ENCODE measurements around the gene MRPL38. TPM values are rescaled to one million over a fixed set of nuclear protein-coding genes. Genes with fewer than 3 reads are reported as not detected.

Gene MRPL38
- total RNA-seq, 1 experiment from 2014 or later: 146 TPM

DNA sequence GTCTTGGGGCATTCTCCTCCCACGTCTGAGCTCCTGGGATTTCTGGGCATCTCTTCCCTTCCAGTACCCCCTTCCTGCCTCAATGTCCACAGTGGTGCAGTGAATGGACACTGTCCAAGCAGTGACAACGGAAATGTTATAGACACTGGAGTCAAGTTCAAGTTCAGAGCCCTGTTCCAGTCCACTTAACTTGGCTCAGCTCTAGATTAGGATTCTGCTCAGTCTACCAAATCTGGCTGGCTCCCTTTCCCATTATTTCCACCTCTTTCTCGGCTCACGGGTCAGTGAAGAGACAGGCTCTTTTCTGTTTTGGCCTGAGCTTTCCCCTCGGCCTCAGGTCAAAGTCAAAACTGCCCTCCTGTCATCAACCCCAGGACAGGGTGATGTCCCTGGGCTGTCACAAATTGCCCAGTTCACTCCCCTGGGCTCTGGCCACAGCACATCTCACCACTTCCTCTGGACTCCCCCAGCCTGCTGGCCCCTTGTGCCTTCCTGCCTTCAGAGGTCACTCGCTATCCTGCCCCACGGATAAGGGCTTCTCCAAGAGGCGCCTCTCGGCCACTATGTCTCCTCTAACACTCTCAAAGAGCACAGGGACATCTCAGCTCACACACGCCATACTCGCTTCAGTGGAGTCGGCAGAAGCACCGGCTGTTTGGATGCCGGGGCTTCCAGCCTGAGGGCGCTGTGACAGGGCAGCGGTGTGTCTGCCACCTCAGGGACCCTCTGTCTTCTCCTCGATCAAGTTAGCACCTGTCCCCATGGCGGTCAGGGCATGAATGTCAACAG, 17.7 kb upstream of the MRPL38 start (continued):
- TF ChIP-seq, protein P1, sequence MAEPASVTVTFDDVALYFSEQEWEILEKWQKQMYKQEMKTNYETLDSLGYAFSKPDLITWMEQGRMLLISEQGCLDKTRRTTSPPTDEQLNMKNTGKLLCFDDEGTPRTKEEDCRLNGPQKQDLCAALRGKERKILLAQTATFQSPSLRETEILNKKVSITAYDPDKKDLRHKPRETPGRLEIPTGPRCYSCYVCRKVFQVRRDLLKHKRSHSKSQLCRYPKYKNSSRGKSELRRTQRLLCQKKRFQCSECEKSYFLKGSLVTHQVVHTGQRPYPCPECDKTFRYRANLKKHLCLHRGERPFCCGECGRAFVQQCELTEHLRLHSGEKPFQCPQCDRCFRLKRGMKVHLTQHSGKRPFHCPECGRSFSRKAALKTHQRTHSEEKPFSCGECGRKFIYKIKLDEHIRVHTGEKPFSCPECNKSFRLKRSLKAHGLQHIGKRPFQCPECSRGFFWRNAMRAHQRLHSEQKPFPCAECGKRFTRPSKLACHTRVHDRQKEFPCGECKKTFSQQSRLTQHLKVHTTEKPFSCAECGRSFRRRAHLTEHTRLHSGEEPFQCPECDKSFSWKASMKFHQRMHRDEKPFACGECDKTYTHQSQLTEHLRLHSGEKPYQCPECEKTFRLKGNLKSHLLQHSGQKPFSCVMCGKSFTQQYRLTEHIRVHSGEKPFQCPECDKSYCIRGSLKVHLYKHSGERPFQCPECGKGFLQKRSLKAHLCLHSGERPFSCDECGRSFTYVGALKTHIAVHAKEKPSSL (CRISPR knock-in tag; conservative IDR thresholded peaks at IDR 0.05): no peak
- TF ChIP-seq RELA (CRISPR knock-in tag; IDR thresholded peaks at IDR 0.05; ENCODE audit: borderline replicate concordance) (no peak), NR2C2 (CRISPR knock-in tag; IDR thresholded peaks at IDR 0.05) (no peak), ZNF219 (CRISPR knock-in tag; IDR thresholded peaks at IDR 0.05; ENCODE audit: borderline replicate concordance) (no peak), GRHL2 (CRISPR knock-in tag; IDR thresholded peaks at IDR 0.05; ENCODE audit: insufficient replicate concordance, severe bottlenecking) (no peak)
- TF ChIP-seq, protein P2, sequence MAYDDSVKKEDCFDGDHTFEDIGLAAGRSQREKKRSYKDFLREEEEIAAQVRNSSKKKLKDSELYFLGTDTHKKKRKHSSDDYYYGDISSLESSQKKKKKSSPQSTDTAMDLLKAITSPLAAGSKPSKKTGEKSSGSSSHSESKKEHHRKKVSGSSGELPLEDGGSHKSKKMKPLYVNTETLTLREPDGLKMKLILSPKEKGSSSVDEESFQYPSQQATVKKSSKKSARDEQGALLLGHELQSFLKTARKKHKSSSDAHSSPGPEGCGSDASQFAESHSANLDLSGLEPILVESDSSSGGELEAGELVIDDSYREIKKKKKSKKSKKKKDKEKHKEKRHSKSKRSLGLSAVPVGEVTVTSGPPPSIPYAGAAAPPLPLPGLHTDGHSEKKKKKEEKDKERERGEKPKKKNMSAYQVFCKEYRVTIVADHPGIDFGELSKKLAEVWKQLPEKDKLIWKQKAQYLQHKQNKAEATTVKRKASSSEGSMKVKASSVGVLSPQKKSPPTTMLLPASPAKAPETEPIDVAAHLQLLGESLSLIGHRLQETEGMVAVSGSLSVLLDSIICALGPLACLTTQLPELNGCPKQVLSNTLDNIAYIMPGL (CRISPR knock-in tag; IDR thresholded peaks at IDR 0.05): no peak
- TF ChIP-seq, protein P3, sequence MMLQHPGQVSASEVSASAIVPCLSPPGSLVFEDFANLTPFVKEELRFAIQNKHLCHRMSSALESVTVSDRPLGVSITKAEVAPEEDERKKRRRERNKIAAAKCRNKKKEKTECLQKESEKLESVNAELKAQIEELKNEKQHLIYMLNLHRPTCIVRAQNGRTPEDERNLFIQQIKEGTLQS (CRISPR knock-in tag; conservative IDR thresholded peaks at IDR 0.05): no peak

DNA sequence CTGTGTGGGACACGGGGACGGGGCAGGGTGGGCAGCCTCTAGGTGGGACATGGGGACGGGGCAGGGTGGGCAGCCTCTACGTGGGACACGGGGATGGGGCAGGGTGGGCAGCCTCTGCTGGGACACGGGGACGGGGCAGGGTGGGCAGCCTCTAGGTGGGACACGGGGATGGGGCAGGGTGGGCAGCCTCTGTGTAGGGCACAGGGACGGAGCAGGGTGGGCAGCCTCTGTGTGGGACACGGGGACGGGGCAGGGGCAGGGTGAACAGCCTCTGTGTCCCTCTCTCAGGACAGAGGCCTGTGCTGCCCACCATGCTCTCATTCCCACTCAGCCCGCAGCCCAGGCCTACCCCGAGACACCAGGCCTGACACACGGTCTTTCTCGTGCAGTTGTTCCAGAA, 16.9 kb upstream of the MRPL38 start:
- peaks cover 5% of the 10 kb centered on the region for H3K36me3 Mint-ChIP-seq
- ATAC-seq (no peak), DNase-seq (ENCODE audit: low spot score) (no peak)
- H3K27ac Mint-ChIP-seq: no peak overlapping the region
- POLR2A ChIA-PET: no interaction called here
- no peak for TF ChIP-seq FOXJ3 (CRISPR knock-in tag; IDR thresholded peaks at IDR 0.05; ENCODE audit: borderline replicate concordance)
- no peak for TF ChIP-seq ZNF219 (CRISPR knock-in tag; IDR thresholded peaks at IDR 0.05; ENCODE audit: borderline replicate concordance)
- TF ChIP-seq, protein P4, sequence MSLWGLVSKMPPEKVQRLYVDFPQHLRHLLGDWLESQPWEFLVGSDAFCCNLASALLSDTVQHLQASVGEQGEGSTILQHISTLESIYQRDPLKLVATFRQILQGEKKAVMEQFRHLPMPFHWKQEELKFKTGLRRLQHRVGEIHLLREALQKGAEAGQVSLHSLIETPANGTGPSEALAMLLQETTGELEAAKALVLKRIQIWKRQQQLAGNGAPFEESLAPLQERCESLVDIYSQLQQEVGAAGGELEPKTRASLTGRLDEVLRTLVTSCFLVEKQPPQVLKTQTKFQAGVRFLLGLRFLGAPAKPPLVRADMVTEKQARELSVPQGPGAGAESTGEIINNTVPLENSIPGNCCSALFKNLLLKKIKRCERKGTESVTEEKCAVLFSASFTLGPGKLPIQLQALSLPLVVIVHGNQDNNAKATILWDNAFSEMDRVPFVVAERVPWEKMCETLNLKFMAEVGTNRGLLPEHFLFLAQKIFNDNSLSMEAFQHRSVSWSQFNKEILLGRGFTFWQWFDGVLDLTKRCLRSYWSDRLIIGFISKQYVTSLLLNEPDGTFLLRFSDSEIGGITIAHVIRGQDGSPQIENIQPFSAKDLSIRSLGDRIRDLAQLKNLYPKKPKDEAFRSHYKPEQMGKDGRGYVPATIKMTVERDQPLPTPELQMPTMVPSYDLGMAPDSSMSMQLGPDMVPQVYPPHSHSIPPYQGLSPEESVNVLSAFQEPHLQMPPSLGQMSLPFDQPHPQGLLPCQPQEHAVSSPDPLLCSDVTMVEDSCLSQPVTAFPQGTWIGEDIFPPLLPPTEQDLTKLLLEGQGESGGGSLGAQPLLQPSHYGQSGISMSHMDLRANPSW (CRISPR knock-in tag; conservative IDR thresholded peaks at IDR 0.05; ENCODE audit: low read depth): no peak
- TF ChIP-seq ZNF232 (CRISPR knock-in tag; IDR thresholded peaks at IDR 0.05): no peak
- no peak for TF ChIP-seq ATF1 (CRISPR knock-in tag; IDR thresholded peaks at IDR 0.05)
- TF ChIP-seq, protein P5, sequence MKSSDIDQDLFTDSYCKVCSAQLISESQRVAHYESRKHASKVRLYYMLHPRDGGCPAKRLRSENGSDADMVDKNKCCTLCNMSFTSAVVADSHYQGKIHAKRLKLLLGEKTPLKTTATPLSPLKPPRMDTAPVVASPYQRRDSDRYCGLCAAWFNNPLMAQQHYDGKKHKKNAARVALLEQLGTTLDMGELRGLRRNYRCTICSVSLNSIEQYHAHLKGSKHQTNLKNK (CRISPR knock-in tag; IDR thresholded peaks at IDR 0.05): no peak
- no peak for TF ChIP-seq NFE2L1 (CRISPR knock-in tag; IDR thresholded peaks at IDR 0.05)
- TF ChIP-seq MYBL2 (CRISPR knock-in tag; IDR thresholded peaks at IDR 0.05): no peak
- no peak for TF ChIP-seq TCF7 (CRISPR knock-in tag; IDR thresholded peaks at IDR 0.05; ENCODE audit: low read depth)
- CTCF ChIA-PET: interaction anchor here (7.4 kb wide), 1 partner anchor 16 kb away, joined by 53 read pairs; the partner anchor contains the start of gene MRPL38
- no peaks in the 10 kb centered on the region for H3K27me3 Mint-ChIP-seq (ENCODE audit: low read depth)
- no peaks in the 10 kb centered on the region for H3K4me1 Mint-ChIP-seq
- H3K4me3 Mint-ChIP-seq: no peak overlapping the region
- H3K9me3 Mint-ChIP-seq: no peaks in the 10 kb centered on the region
